NCI-H1048 (cell line): ENCODE results near the gene MAPRE3.

Experiments used
- DNase-seq: peaks from one replicate; lab custom pipeline; 2025; lab: John Stamatoyannopoulos, UW

MAPRE3 gene

DNA sequence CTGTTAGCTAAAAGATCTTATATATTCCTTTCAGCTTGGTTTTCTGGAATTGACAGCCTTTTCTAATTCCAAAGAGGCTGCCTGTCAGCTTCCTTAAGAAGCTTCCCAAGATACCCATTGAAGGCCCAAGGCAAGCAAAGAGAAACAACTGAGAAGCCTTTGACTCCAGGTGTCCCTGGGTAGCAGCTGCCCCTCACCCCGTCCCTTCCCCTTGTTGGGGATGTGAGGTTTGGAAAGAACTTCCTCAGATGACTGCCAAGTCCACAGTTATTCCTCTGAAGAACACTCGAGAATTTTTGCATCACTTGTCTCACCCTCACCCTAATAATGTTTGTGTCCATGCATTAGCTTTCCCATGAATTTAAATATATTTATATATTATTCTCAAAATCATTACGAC is 13.3 kb downstream of the MAPRE3 start:
- no peak for DNase-seq

DNA sequence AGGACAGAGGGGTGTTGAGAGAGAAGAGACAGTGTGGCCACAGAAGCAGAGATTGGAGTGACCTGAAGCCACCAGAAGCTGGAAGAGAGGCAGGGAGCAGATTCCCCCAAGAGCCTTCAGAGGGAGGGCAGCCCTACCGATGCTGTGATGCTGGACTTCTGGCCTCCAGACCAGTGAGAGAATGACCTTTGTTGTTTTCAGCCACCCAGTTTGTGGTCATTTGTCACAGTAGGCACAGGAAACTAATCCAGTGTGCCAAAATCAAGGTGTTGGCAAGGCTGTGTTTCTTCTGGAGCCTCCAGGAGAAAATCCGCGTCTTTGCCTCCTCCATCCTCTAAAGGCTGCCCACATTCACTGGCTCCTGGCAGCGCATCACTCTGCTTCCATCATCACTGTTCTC is 15.4 kb downstream of the MAPRE3 start:
- DNase-seq, result no peak

GRCh38 chr2:26986576-26986975 is 16.1 kb downstream of the MAPRE3 start:
- DNase-seq, result no peak

- no peak for DNase-seq
Observed at GRCh38 chr2:26988058-26988860, 17.8 kb downstream of the MAPRE3 start.

- no peak for DNase-seq
Observed at GRCh38 chr2:26989156-26989555, 18.7 kb downstream of the MAPRE3 start.

DNA sequence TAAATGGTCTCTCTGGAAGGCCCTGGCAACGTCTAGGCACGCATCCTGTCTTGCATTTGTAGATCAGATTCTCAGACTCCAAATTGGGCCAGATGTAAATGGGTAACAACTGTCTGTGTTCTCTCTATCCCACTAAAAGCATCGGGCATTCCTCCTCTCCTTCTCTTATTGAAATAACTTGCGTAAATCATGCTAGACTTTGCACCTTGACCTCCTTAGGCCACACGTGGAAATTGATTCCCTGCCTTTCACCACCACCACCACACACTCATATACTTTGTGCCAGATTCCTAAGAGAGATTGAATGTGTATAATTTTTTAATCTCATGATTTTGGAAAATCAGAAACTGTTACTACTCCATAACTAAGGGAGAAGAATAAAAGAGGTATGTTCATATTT is 21.3 kb downstream of the MAPRE3 start:
- DNase-seq, result no peak

DNA sequence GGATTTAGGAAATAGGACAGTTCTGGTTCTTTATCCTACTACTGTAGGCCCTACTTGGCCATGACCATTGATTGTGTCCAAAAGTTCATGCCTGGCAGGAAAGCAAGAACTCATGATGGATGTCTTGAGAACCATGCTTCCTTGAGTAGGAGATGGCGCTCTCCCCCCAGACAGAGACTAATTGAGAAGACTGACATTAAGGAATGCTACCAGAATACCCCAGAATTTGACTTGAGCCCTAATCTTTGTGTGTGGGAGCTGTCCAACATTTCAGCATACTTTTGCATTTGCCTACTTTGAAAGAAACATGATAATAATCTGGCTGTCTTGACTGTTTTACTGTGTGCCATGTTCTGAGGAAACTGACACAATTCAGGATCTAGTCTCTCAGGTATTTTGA is 23.3 kb downstream of the MAPRE3 start:
- DNase-seq, result no peak

GRCh38 chr2:26994983-26995382 is 24.5 kb downstream of the MAPRE3 start:
- no peak for DNase-seq

DNA sequence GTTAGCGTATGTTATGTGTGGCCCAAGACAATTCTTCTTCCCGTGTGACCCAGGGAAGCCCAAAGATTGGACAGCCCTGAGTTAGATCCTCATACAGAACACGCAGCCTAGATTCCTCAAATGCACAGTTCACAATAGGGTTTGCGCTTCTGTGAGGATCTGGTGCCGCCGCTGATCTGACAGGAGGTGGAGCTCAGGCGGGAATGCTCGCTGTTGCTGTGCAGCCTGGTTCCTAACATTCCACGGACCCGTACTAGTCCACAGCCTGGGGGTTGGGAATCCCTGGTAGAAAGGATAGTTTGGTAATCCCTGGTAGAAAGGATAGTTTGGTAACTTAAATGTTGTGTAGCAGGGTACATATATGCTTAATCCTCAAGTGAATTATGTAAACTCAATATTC is 27.0 kb downstream of the MAPRE3 start:
- DNase-seq, result no peak

- DNase-seq, result no peak
Observed at GRCh38 chr2:26998323-26998722, 27.9 kb downstream of the MAPRE3 start.

GRCh38 chr2:27000228-27000627 is 29.8 kb downstream of the MAPRE3 start:
- no peak for DNase-seq

DNA sequence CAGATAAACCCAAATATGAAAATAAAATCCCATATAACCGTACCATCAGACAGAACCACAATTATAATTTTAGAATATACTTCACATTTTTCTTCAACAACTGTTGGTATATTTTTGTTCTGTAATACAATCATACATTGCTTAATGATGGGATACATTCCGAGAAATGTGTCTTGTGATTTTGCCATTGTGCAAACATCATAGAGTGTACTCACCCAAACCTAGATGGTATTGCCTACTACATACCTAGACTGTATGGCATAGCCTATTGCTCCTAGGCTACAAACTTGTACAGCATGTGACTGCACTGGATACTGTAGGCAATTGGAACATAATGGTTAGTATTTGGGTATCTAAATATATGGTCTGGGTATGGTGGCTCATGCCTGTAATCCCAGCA is 30.6 kb downstream of the MAPRE3 start:
- DNase-seq, result no peak

DNA sequence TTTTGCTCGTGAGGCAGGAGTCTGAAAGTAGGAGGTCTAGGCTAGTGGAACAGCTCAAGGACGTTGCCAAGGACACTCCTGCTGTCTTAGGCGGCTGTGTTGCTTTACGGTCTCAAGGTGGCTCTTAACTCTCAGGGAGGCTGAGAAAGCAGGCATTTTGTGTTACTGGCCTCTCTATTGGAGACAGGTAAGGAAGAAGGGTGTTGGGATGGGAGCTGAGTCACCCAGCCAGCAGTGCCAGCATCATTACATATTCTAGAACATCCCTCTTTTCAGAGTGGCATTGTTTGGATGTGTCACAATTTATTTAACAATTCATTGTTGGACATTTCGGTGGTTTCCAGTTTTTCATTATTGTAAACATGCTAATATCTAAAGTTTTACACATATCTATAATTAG is 31.5 kb downstream of the MAPRE3 start:
- DNase-seq, result no peak

- no peak for DNase-seq
Observed at GRCh38 chr2:27003007-27003406, 32.6 kb downstream of the MAPRE3 start.

GRCh38 chr2:27003857-27004256 is 33.4 kb downstream of the MAPRE3 start:
- no peak for DNase-seq

- DNase-seq, result no peak
Observed at GRCh38 chr2:27006602-27007415, 36.4 kb downstream of the MAPRE3 start.

DNA sequence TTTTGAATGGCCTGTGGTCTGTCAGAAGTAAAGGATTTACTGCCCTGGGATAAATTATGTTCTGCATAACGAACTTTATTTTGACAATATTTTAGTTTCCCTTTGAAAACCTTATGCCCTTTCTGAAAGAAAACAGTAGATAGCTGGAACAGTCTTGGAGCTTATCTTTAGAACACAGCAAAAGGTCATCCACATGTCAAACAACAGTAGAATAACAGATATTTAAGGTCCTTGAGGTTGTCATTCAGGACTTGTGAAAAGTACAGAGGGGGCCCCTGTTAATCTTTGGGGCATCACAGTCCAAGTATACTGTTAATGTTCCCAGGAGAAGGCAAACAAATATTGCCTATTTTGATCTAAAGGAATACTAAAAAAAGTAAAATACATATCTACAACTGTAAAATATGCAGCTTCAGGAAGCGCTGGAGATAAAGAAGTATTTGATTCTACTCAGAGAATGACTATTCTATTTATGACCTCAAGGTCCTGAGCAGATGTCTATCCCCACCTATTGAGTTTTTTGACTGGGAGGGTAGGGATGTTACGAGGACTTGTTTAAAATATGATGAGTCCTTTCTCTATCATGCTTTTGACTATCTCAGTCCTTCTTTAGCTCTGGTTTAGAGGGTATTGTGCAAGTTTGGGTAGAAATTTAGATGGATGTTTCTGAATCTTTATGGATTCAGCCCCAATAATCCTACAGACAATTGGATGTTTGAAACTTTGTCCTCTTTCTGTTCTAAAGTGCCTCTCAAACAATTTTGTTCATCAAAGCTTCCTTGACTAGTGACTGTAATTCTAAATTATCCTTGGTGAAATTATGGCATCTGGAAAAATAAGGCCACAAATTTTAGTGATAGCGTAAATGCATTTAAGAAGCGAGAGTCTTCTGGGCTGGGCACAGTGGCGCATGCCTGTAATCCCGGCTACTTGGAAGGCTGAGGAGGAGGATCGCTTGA is 37.3 kb downstream of the MAPRE3 start:
- no peak for DNase-seq

DNA sequence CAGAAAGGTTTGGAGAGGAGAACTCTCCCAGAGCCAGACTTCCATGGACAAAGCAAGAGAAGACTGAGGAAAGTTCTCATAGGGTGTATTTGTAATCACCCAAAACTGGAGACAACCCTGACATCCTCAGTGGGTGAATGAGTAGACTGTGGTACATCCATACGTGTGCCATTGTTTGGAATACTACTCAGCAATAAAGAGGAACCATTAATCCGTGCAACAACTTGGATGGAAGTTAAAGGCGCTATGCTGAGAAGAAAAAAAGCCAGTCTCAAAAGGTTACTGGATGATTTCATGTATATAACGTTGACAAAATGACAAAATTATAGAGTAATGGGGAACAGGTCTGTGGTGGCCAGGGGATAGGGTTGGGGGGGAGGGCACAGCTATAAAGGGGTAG is 38.2 kb downstream of the MAPRE3 start:
- no peak for DNase-seq

DNA sequence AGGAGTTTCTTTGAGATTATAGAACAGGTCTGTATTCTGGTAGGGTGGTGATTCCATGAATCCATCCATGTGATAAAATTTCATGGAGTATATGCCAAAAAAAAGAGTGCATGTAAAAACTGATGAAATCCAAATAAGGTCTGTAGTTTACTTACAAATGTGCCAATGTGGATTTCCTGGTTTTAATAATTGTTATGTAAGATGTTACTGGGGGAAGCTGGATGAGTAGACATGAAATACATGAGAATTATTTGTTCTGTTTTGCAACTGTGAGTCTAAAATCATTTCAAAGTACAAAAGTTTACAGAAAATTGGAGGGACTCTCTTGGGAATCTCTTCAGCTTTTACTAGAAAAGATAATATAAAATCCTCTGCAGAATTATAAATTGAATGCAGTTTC is 38.6 kb downstream of the MAPRE3 start:
- DNase-seq, result no peak

DNA sequence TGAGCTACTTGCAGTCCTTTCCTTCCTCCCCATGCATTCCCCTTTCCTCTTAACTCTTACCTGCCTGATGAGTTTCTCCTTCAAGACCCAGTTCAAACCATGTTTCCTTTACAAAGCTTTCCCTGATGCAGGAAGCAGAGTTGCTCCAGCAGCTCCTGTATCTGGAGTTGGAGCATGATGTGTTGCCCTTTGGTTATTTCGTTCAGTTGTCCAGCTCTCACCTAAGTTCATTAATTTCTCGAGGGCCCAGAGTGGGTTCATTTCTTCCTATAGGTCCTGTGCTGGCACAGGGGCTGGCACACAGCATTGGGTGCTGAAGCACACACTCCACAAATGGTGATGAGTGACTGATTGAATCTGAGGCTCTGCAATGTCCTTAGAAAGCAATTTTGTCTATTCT is 39.3 kb downstream of the MAPRE3 start:
- no peak for DNase-seq

DNA sequence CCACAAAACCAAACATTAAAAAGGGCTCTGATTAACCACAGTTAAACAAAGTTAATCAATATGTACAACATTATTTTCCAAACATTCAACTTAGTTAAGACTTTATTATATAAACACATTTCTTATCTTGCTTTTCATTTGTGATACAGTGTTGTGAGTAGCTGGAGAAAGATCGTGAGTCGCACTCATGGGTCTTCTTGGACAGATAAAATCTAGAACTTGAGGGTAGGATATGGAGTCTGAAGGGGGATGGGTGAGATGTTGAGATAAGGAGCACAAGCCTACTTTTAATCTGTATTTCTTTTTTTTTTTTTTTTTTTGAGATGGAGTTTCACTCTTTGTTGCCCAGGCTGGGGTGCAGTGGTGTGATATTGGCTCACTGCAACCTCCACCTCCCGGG is 39.7 kb downstream of the MAPRE3 start:
- DNase-seq, result no peak

DNA sequence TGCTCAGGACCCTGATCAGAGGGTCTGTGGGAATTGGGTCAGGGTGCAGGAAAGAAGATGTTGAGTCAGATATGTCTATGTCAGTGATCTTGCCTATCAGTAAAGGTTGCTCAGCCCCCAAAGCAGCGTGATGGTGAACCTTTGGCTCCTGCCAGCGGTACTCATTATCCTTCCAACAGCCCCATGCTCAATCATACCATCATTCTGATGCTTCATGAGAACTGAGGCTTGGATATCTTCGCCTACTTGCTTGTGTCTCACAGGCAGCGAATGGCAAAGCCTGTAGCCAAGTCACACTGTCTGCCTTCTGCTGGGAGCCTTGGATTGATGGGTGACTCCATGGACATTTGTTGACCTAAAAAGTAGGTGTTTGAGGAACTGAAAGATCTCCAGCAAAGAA is 43.3 kb downstream of the MAPRE3 start:
- no peak for DNase-seq
